ENCODE data around the gene ZP1.

The ZP1 gene

GRCh38 chr11:60875366-60876167 lies 8.2 kb downstream of the ZP1 start:
- no peak for DNase-seq (ENCODE audit: low read depth, low spot score)

GRCh38 chr11:60876168-60876485 lies 8.8 kb downstream of the ZP1 start:
- no peak for DNase-seq (ENCODE audit: low read depth, low spot score)

- no peak for DNase-seq (ENCODE audit: low read depth, low spot score)
These were observed 11.1 kb downstream of the ZP1 start for GRCh38 chr11:60878245-60879101.

- DNase-seq (ENCODE audit: low read depth, low spot score): no peak
These were observed 11.8 kb downstream of the ZP1 start for GRCh38 chr11:60879104-60879503.

- no peak for DNase-seq (ENCODE audit: low read depth, low spot score)
These were observed 12.7 kb downstream of the ZP1 start for GRCh38 chr11:60879971-60880588.

GRCh38 chr11:60880643-60881282 lies 13.4 kb downstream of the ZP1 start:
- DNase-seq (ENCODE audit: low read depth, low spot score): no peak

- peak; percentile 58 for DNase-seq (ENCODE audit: low read depth, low spot score)
These were observed 20.2 kb downstream of the ZP1 start for GRCh38 chr11:60887556-60887955.

- DNase-seq (ENCODE audit: low read depth, low spot score): peak; percentile 51
These were observed 22.5 kb downstream of the ZP1 start for GRCh38 chr11:60889869-60890311.

- no peak for DNase-seq (ENCODE audit: low read depth, low spot score)
These were observed 23.4 kb downstream of the ZP1 start for GRCh38 chr11:60890696-60891095.

GRCh38 chr11:60891103-60891741 lies 23.9 kb downstream of the ZP1 start:
- DNase-seq (ENCODE audit: low read depth, low spot score): no peak

- no peak for DNase-seq (ENCODE audit: low read depth, low spot score)
These were observed 28.3 kb downstream of the ZP1 start for GRCh38 chr11:60895687-60896086.

- DNase-seq (ENCODE audit: low read depth, low spot score): no peak
These were observed 30.2 kb downstream of the ZP1 start for GRCh38 chr11:60897496-60897895.

- DNase-seq (ENCODE audit: low read depth, low spot score): peak; percentile 80
These were observed 31.9 kb downstream of the ZP1 start for GRCh38 chr11:60899046-60899936.

- no peak for DNase-seq (ENCODE audit: low read depth, low spot score)
These were observed 32.6 kb downstream of the ZP1 start for GRCh38 chr11:60899977-60900376.

- no peak for DNase-seq (ENCODE audit: low read depth, low spot score)
These were observed 33.5 kb downstream of the ZP1 start for GRCh38 chr11:60900673-60901404.

GRCh38 chr11:60902625-60903024 lies 35.3 kb downstream of the ZP1 start:
- DNase-seq (ENCODE audit: low read depth, low spot score): no peak

GRCh38 chr11:60905047-60905446 lies 37.7 kb downstream of the ZP1 start:
- DNase-seq (ENCODE audit: low read depth, low spot score): no peak

- no peak for DNase-seq (ENCODE audit: low read depth, low spot score)
These were observed 38.3 kb downstream of the ZP1 start for GRCh38 chr11:60905551-60906113.
